NCI-H2196 (cell line): Measurements from ENCODE around the gene ARHGAP9.
A peak's percentile ranks its signal among the peaks of the same experiment; 100 is the strongest.
"Not testable (repeated sequence)": the region's sequence is repeated elsewhere in the genome, so short reads cannot be mapped to it uniquely, and the experiment has no call there.

Experiments
- DNase-seq: peaks from one replicate; lab custom pipeline; 2025; ENCODE audit not compliant: unreplicated experiment; lab: John Stamatoyannopoulos, UW

Gene ARHGAP9

DNA sequence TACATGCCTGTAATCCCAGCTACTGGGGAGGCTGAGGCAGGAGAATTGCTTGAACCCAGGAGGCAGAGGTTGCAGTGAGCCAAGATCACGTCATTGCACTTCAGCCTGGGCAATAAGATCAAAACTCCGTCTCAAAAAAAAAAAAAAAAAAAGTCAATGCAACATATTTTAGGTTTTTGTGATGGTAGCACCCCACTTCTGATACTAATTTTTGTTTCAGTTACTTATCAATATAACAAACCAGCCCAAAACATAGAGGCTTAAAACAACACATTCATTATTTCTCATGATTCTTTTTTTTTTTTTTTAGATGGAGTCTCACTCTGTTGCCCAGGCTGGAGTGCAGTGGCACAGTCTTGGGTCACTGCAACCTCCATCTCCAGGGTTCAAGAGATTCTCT lies 38.3 kb downstream of the ARHGAP9 start:
- DNase-seq, result not testable (repeated sequence)

- no peak for DNase-seq
Observed at GRCh38 chr12:57439762-57440266, 39.9 kb downstream of the ARHGAP9 start.

- no peak for DNase-seq
Observed at GRCh38 chr12:57438400-57438799, 41.3 kb downstream of the ARHGAP9 start.

GRCh38 chr12:57435293-57435692 lies 44.4 kb downstream of the ARHGAP9 start:
- DNase-seq, result no peak

- DNase-seq, result no peak
Observed at GRCh38 chr12:57434517-57435223, 45.0 kb downstream of the ARHGAP9 start, which contains the start of gene INHBC. TSS of gene INHBC (plus strand) at chr12:57434784. CDS start at chr12:57434887, 103 bp downstream.

GRCh38 chr12:57433370-57433769 lies 46.3 kb downstream of the ARHGAP9 start:
- no peak for DNase-seq

DNA sequence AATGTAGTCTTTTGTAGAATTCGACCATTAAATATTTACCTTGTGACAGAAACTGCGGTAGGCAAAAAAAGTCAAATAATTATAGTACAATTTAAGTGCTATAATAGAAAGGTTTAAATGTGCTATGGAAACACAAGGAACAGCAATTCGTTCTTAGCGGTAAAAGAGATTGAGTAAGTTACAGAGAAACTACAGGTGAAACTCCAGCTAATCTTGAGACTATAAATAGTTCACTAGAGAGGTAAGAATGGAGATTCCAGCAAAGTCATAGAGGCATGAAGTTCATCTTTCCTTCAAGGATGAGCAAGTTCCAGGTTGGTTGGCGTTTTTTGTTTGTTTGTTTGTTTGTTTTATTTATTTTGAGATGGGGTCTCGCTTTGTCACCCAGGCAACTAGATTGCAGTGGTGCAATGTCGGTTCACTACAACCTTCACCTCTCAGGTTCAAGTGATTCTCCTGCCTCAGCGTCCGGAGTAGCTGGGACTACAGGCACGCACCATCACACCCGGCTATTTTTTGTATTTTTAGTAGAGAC lies 47.9 kb downstream of the ARHGAP9 start:
- DNase-seq, result no peak

- DNase-seq, result peak; percentile 96
Observed at GRCh38 chr12:57430931-57431566, 48.6 kb downstream of the ARHGAP9 start, which contains the start of gene R3HDM2. TSS of gene R3HDM2 (minus strand) at chr12:57431043. CDS start at chr12:57310428, 120,615 bp downstream.

GRCh38 chr12:57430112-57430930 lies 49.3 kb downstream of the ARHGAP9 start:
- DNase-seq, result peak; percentile 80

DNA sequence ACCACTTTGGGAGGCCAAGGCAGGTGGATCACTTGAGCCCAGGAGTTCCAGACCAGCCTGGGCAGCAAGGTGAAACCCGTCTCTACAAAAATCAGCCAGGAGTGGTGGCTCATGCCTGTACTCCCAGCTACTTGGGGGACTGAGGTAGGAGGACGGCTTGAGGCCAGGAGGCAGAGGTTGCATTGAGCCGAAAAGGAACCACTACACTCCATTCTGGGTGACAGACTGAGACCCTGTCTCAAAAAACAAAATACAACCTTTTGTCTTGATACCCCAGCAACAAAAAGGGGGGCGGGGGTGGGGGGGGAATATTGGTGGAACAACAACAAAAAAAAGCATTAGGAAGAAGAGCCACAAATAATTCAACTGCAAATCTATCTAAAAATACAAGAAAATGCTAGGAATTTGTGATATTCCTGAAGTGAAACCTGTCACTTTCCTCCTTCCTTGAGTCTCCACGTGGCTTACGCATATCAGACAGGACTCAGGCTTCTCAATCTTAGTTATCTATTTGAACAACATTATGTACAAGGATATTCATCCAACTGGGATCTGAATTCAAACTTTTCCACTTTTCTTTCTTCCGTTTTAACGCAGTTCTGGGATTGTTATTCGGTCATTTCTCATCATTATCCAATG lies 50.1 kb downstream of the ARHGAP9 start:
- DNase-seq, result no peak

DNA sequence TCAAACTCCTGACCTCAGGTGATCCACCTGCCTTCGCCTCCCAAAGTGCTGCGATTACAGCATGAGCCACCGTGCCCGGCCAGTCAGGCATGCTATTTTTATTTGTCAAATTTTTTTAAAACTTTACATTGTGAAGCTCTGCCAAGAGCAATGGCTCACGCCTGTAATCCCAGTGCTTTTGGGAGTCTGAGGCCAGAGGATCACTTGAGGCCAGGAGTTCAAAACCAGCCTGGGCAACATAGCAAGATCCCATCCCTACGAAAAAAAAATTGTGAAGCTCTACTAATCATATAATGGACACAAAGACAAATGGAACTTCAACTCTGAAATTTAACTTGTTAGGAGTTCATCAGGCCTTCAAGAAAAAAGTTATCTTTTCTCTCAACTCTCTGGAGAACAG lies 50.7 kb downstream of the ARHGAP9 start:
- DNase-seq, result no peak

DNA sequence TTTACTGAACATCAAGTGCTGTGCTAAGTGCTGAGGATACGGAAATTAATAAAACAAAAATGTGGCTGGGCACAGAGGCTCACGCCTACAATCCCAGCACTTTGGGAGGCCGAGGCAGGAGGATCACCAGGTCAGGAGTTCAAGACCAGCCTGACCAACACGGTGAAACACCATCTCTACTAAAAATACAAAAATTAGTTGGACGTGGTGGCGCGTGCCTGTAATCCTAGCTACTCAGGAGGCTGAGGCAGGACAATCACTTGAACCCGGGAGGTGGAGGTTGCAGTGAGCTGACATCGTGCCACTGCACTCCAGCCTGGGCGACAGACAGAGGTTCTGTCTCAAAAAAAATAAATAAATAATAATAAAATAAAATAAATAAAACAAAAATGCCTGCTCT lies 52.7 kb downstream of the ARHGAP9 start:
- DNase-seq, result not testable (repeated sequence)
